GM12878 (cell line): ENCODE measurements around the gene SMC1B. TPM values are rescaled to one million over a fixed set of nuclear protein-coding genes. Genes with fewer than 3 reads are reported as not detected.

ENCODE experiments used
- ATAC-seq: fragments of 200-7000 bp; cut with Tn5 transposase; 3 replicates; pipeline ENCODE4 v1.9.1; 2020; ENCODE audit warnings: mild to moderate bottlenecking, moderate library complexity
- BruUV-seq: library from RNA; stranded (reverse); fragments of 400-500 nt; replicated peaks from 2 replicates; lab custom pipeline; 2021; lab: Mats Ljungman, UMichigan
- CTCF ChIA-PET: fragments of 300-600 bp; sonication (Branson Sonifier 250); formaldehyde crosslinking; extraction: SDS; loops from one replicate; lab custom pipeline; 2021; ENCODE audit warnings: inconsistent platforms; lab: Yijun Ruan, JAX
- POLR2A ChIA-PET: fragments of 350-600 bp; formaldehyde crosslinking; extraction: SDS; loops from one replicate; lab custom pipeline; 2021; ENCODE audit warnings: inconsistent platforms; lab: Charles Lee
- RAD21 ChIA-PET: fragments of 300-600 bp; sonication (Branson Sonifier 250); formaldehyde crosslinking; loops from one replicate; lab custom pipeline; 2023; ENCODE audit warnings: antibody characterized with exemption; ENCODE audit not compliant: unreplicated experiment; lab: Charles Lee
- SMC1A ChIA-PET: fragments of 300-600 bp; sonication (Branson Sonifier 250); formaldehyde crosslinking; loops from one replicate; lab custom pipeline; 2023; ENCODE audit not compliant: unreplicated experiment, uncharacterized antibody; lab: Charles Lee
- DNase-seq: peaks from one replicate; pipeline ENCODE4 v3.0.0-alpha.2; 2011; ENCODE audit warnings: low read depth, low spot score
- FAIRE-seq: peaks from 3 replicates; lab custom pipeline; 2011; peaks lifted over from hg19 to GRCh38; lab: Jason Lieb, UNC
- H2AFZ ChIP-seq: 2 replicates; pipeline ENCODE4 v1.6.0; 2011; ENCODE audit warnings: low read depth, low read length, control low read depth; ENCODE audit not compliant: control insufficient read depth
- H3K27ac ChIP-seq: 2 replicates; pipeline ENCODE4 v1.5.1; 2011; ENCODE audit warnings: control low read depth; ENCODE audit not compliant: control insufficient read depth, insufficient read depth
- H3K27me3 ChIP-seq, 2 experiments: replicated peaks in 1 of 2; 2 replicates each; pipeline versions ENCODE4 v1.6.0 to v1.6.1; 2011; ENCODE audit warnings: low read length in 1 of 2; ENCODE audit not compliant: control insufficient read depth in 2 of 2, insufficient read depth in 2 of 2
- H3K36me3 ChIP-seq, 2 experiments: 2 replicates each; pipeline ENCODE4 v1.5.1; 2011; ENCODE audit warnings: low read length in 1 of 2; ENCODE audit not compliant: control insufficient read depth in 2 of 2, insufficient read depth in 2 of 2
- H3K4me1 ChIP-seq: 2 replicates; pipeline ENCODE4 v1.6.1; 2011; ENCODE audit warnings: mild to moderate bottlenecking, low read length, moderate library complexity, mixed read lengths; ENCODE audit not compliant: control insufficient read depth, insufficient read depth
- H3K4me2 ChIP-seq: 2 replicates; pipeline ENCODE4 v1.6.0; 2011; ENCODE audit warnings: control low read depth; ENCODE audit not compliant: control insufficient read depth, insufficient read depth
- H3K4me3 ChIP-seq: fragments of 200-600 bp; sonication (generic); 2 replicates; pipeline ENCODE4 v1.5.1; 2016
- H3K79me2 ChIP-seq: 2 replicates; pipeline ENCODE4 v1.6.0; 2011; ENCODE audit warnings: low read length; ENCODE audit not compliant: control insufficient read depth, insufficient read depth
- H3K9ac ChIP-seq: 2 replicates; pipeline ENCODE4 v1.8.0; 2011; ENCODE audit warnings: low read length, control low read depth, mixed read lengths; ENCODE audit not compliant: control insufficient read depth, insufficient read depth
- H3K9me3 ChIP-seq: replicated peaks from 3 replicates; pipeline ENCODE4 v1.5.1; 2011; ENCODE audit warnings: mild to moderate bottlenecking, low read length; ENCODE audit not compliant: control insufficient read depth, insufficient read depth
- H4K20me1 ChIP-seq: 2 replicates; pipeline ENCODE4 v1.6.0; 2011; ENCODE audit not compliant: control insufficient read depth, insufficient read depth
- ASH2L ChIP-seq: fragments of 300-600, 200-600 bp; sonication (generic); IDR thresholded peaks from 2 replicates; pipeline ENCODE4 v1.6.1; 2017; ENCODE audit warnings: low read depth, mild to moderate bottlenecking, borderline replicate concordance
- BMI1 ChIP-seq: fragments of 450-650 bp; IDR thresholded peaks from 2 replicates; pipeline ENCODE4 v1.6.1; 2016; ENCODE audit warnings: mild to moderate bottlenecking, moderate library complexity, borderline replicate concordance
- MEF2A ChIP-seq: IDR thresholded peaks from 2 replicates; pipeline ENCODE4 v1.6.1; 2011; ENCODE audit warnings: low read depth, mild to moderate bottlenecking, low read length, moderate library complexity; ENCODE audit not compliant: insufficient read depth
- MEF2B ChIP-seq: fragments of 450-650 bp; IDR thresholded peaks from 2 replicates; pipeline ENCODE4 v1.6.1; 2018; ENCODE audit warnings: mild to moderate bottlenecking, moderate library complexity; ENCODE audit not compliant: partially characterized antibody, poor library complexity, severe bottlenecking
- NBN ChIP-seq: fragments of 450-650 bp; IDR thresholded peaks from 2 replicates; pipeline ENCODE4 v1.6.1; 2016
- TCF3 ChIP-seq: IDR thresholded peaks from 2 replicates; pipeline ENCODE4 v1.6.1; 2012; ENCODE audit warnings: low read depth, mild to moderate bottlenecking, low read length, borderline replicate concordance; ENCODE audit not compliant: insufficient read depth
- ZBED1 ChIP-seq: IDR thresholded peaks from 2 replicates; pipeline ENCODE4 v1.6.1; 2016; ENCODE audit warnings: borderline replicate concordance
- WGBS: methylation state at CpG from one replicate; pipeline ENCODE4 v1.1.6; 2016; ENCODE audit warnings: low lambda C conversion rate; ENCODE audit not compliant: insufficient replicate concordance, insufficient coverage; ENCODE audit errors: missing lambda C conversion rate; 5-methylcytosine and 5-hydroxymethylcytosine counted together
- in situ Hi-C: fragments of 300-500 bp; cut with MboI; formaldehyde crosslinking; loops from 9 replicates; pipeline ENCODE4 v1.14.3; 2018; ENCODE audit warnings: mixed read lengths
- intact Hi-C: fragments of 100-400 bp; cut with micrococcal nuclease; formaldehyde crosslinking; loops from one replicate; pipeline ENCODE4 v1.14.2; 2022; ENCODE audit not compliant: unreplicated experiment
- polyA plus RNA-seq, 11 experiments: library from polyadenylated mRNA; depleted of rRNA in 4 of 11; unstranded in 6 of 11; stranded (reverse) in 5 of 11; fragments of >200 nt; fragmentation: Nextera tagmentation in 4 of 11; fragmentation: Illumina TruSeq in 1 of 11; extraction: Ambion mirVana in 4 of 11; extraction: Trizol in 1 of 11; gene quantifications; 1 replicate in 1 of 11; 2 replicates in 10 of 11; pipeline versions ENCODE4 v1.2.1 to v1.2.3, GENCODE V29; 2011 to 2016; ENCODE audit warnings: inconsistent platforms in 2 of 11, missing spikeins in 2 of 11, low read depth in 1 of 11
- total RNA-seq, 4 experiments: library from RNA; depleted of rRNA in 3 of 4; stranded (reverse); fragments of >200 nt in 3 of 4; fragmentation: Illumina TruSeq in 1 of 4; extraction: Trizol in 1 of 4; gene quantifications; 2 replicates each; pipeline versions ENCODE4 v1.2.1 to v1.2.3, GENCODE V29; 2013 to 2021

SMC1B gene
- total and polyA plus RNA-seq, 10 of the 15 experiments (the other 5 are each of a cell fraction or from before 2014, with no cell fraction given): not detected

- SMC1A ChIA-PET: interaction anchor here (1.1 kb wide), 1 partner anchor 22 kb away, joined by 3 read pairs; no protein-coding TSS in a partner anchor
- DNase-seq (no peak), ATAC-seq (no peak), FAIRE-seq (no peak)
- 65% methylated on average over 1 of the region's 1 CpG for WGBS
- Histone ChIP-seq H3K9ac (no peak overlapping the region), H3K4me3 (no peak overlapping the region), H3K36me3 (no peaks in the 10 kb centered on the region), H3K9me3 (no peaks in the 10 kb centered on the region), H4K20me1 (no peaks in the 10 kb centered on the region), H3K27ac (no peak overlapping the region), H3K79me2 (no peaks in the 10 kb centered on the region), H3K27me3 (no peaks in the 10 kb centered on the region), H3K4me1 (no peaks in the 10 kb centered on the region), H2AFZ (no peak overlapping the region), H3K4me2 (no peak overlapping the region)
- RAD21 ChIA-PET: no interaction called here
- POLR2A ChIA-PET: no interaction called here
- BruUV-seq: no TSS peak
- TF ChIP-seq BMI1 (no peak), MEF2A (no peak)
- in situ Hi-C loops: no loop called here
- CTCF ChIA-PET: no interaction called here
- intact Hi-C loops: no loop called here
Observed at GRCh38 chr22:45351956-45352355, 61.4 kb downstream of the SMC1B start.

GRCh38 chr22:45349916-45350315 is 63.5 kb downstream of the SMC1B start:
- DNase-seq: no peak
- H4K20me1 ChIP-seq: no peaks in the 10 kb centered on the region
- H3K79me2 ChIP-seq: no peaks in the 10 kb centered on the region
- ChIA-PET RAD21 (no interaction called here), CTCF (no interaction called here), POLR2A (no interaction called here)
- WGBS: 80% methylated on average over 3 of the region's 3 CpGs
- no peak for ATAC-seq
- H3K27ac ChIP-seq: no peak overlapping the region
- no TSS peak for BruUV-seq
- no peaks in the 10 kb centered on the region for H3K27me3 ChIP-seq
- H3K4me2 ChIP-seq: no peak overlapping the region
- TF ChIP-seq NBN (no peak), ASH2L (no peak), TCF3 (no peak), ZBED1 (no peak), MEF2B (no peak)
- TF ChIP-seq, all 136 proteins: peak for 0
- Histone ChIP-seq H2AFZ (no peak overlapping the region), H3K36me3 (no peaks in the 10 kb centered on the region), H3K9me3 (no peaks in the 10 kb centered on the region), H3K4me1 (no peaks in the 10 kb centered on the region), H3K4me3 (no peak overlapping the region), H3K9ac (no peak overlapping the region)
- in situ Hi-C loops (no loop called here), intact Hi-C loops (no loop called here)
- FAIRE-seq: no peak
- SMC1A ChIA-PET: no interaction called here
